Measurements from ENCODE around the gene KLHL12. TPM values are rescaled to one million over a fixed set of nuclear protein-coding genes. Genes with fewer than 3 reads are reported as not detected.

KLHL12 gene
- total and polyA plus RNA-seq, 2 of the 8 experiments (the other 6 are each of a cell fraction or from before 2014, with no cell fraction given): 27.2 to 33.3 TPM

- Histone ChIP-seq H3K27me3 (replicated peaks in 1 of 4; ENCODE audit: control insufficient read depth in 3 of 4, extremely low read depth in 1 of 4, insufficient read depth in 3 of 4, low read length in 3 of 4) (no peaks in the 10 kb centered on the region; a peak in 2 of 7 replicates), H2BK12ac (ENCODE audit: low read depth, low read length) (peak overlapping the region; percentile 60; the same call in 1 of the 2 replicates), H3K4me1 (replicated peaks in 1 of 4; ENCODE audit: control insufficient read depth in 3 of 4, insufficient read depth in 4 of 4, low read length in 3 of 4) (peaks cover 4 to 6% (median 5%) of the 10 kb centered on the region in 4 experiments; a peak in 6 of 7 replicates), H3K18ac (ENCODE audit: extremely low read depth, low read length) (peak overlapping the region; percentile 32; the same call in 1 of the 2 replicates), H2AK5ac (ENCODE audit: low read depth, low read length) (no peak overlapping the region), H4K8ac (ENCODE audit: extremely low read depth, insufficient read depth, low read length) (peak overlapping the region; percentile 75), H3K79me2 (ENCODE audit: control insufficient read depth in 1 of 2, insufficient read depth in 2 of 2, low read length in 2 of 2) (no peaks in the 10 kb centered on the region), H2BK5ac (ENCODE audit: low read depth, low read length) (no peak overlapping the region), H2BK120ac (replicated peaks; ENCODE audit: low read depth, low read length) (no peak overlapping the region), H3K23ac (ENCODE audit: insufficient read length) (no peak overlapping the region), H2AFZ (ENCODE audit: low read length) (peak overlapping the region; percentile 79), H2BK20ac (ENCODE audit: low read length) (no peak overlapping the region), H4K91ac (replicated peaks; ENCODE audit: insufficient read length, low read length) (no peak overlapping the region), H4K5ac (ENCODE audit: insufficient read length, low read depth, low read length) (peak overlapping the region; percentile 36), H3K4me2 (ENCODE audit: insufficient read depth in 1 of 2, low read depth in 2 of 2, low read length in 2 of 2) (peak overlapping the region; percentile 88 to 97), H3K27ac (ENCODE audit: low read depth, low read length) (no peak overlapping the region), H3K9me3 (ENCODE audit: insufficient read depth in 2 of 2, low read depth in 1 of 2, low read length in 1 of 2) (no peaks in the 10 kb centered on the region), H4K20me1 (replicated peaks in 1 of 2; ENCODE audit: control insufficient read depth in 1 of 2, insufficient read depth in 2 of 2, low read length in 2 of 2) (peaks cover 0 to 2% of the 10 kb centered on the region in 2 experiments), H3K14ac (ENCODE audit: insufficient read length) (no peak overlapping the region), H3K4ac (replicated peaks; ENCODE audit: insufficient read length, low read depth, low read length) (no peak overlapping the region), H3K56ac (replicated peaks; ENCODE audit: insufficient read length, low read depth, low read length) (no peak overlapping the region), H2BK15ac (ENCODE audit: low read length) (no peak overlapping the region), H3K36me3 (ENCODE audit: control insufficient read depth in 2 of 4, insufficient read depth in 4 of 4, low read length in 3 of 4) (peaks cover 0 to 2% (median 0%) of the 10 kb centered on the region in 4 experiments; a peak in 1 of 8 replicates), H3K79me1 (ENCODE audit: low read depth, low read length) (no peaks in the 10 kb centered on the region), H3K9ac (replicated peaks in 1 of 4; ENCODE audit: extremely low read depth in 1 of 4, low read depth in 3 of 4, low read length in 3 of 4) (peak overlapping the region; percentile 22 to 77 (median 48); a peak in 6 of 7 replicates), H3K23me2 (ENCODE audit: low read depth, low read length) (peaks cover 10% of the 10 kb centered on the region), H3K4me3 (ENCODE audit: extremely low read depth in 1 of 4, insufficient read depth in 2 of 4, low read depth in 3 of 4, low read length in 4 of 4) (peak overlapping the region; percentile 59 to 77 (median 71))
- WGBS, 2 experiments (ENCODE audit: extremely low coverage in 1 of 2, insufficient coverage in 1 of 2, insufficient read length in 1 of 2, insufficient replicate concordance in 2 of 2, low coverage in 1 of 2, low lambda C conversion rate in 2 of 2, missing lambda C conversion rate in 1 of 2): 7% methylated on average over 21 of the region's 21 CpGs; no CpG with 5 or more reads in 1 of the 2 experiments
- FAIRE-seq: no peak
- POLR2A ChIA-PET (ENCODE audit: partially characterized antibody): interaction anchor here (0.9 to 2.0 kb wide), 7 partner anchors 13 to 72 kb away, joined by 3 to 7 read pairs (median 3); no protein-coding TSS in a partner anchor
- DNase-seq (ENCODE audit: low read depth in 1 of 2, low spot score in 2 of 2): no peak
- TF ChIP-seq GABPA (IDR thresholded peaks at IDR 0.05; ENCODE audit: borderline replicate concordance, insufficient read depth, low read length) (no peak), ASH2L (IDR thresholded peaks at IDR 0.05; ENCODE audit: low read length) (no peak), FOSL1 (IDR thresholded peaks at IDR 0.05; ENCODE audit: insufficient read depth, low read depth, low read length) (no peak), RBBP5 (IDR thresholded peaks at IDR 0.05; ENCODE audit: borderline replicate concordance, low read depth, low read length) (no peak), SIX5 (IDR thresholded peaks at IDR 0.05; ENCODE audit: low read depth, low read length) (no peak), NRF1 (IDR thresholded peaks at IDR 0.05; ENCODE audit: low read depth, low read length) (no peak), KDM4A (IDR thresholded peaks at IDR 0.05; ENCODE audit: low read depth, low read length, severe bottlenecking) (peak; percentile 66), SP2 (IDR thresholded peaks at IDR 0.05; ENCODE audit: low read length) (no peak)
- CTCF ChIA-PET (ENCODE audit: partially characterized antibody): interaction anchor here (0.6 to 1.7 kb wide), 16 partner anchors 8 to 235 kb away, joined by 3 to 11 read pairs (median 4); no protein-coding TSS in a partner anchor
Measured at GRCh38 chr1:202967684-202968281, 40.7 kb upstream of the KLHL12 start.
